AG04450 (cell line): Measurements from ENCODE around the gene DPP6. TPM values are rescaled to one million over a fixed set of nuclear protein-coding genes. Genes with fewer than 3 reads are reported as not detected.

ENCODE experiments used
- CTCF ChIA-PET: fragments of 300-600, 350-600 bp; formaldehyde crosslinking; extraction: SDS; loops from one replicate; lab custom pipeline; 2022; ENCODE audit warnings: antibody characterized with exemption, inconsistent platforms; lab: Charles Lee
- POLR2A ChIA-PET: fragments of 350-600 bp; formaldehyde crosslinking; extraction: SDS; loops from one replicate; lab custom pipeline; 2021; ENCODE audit warnings: antibody characterized with exemption, inconsistent platforms; lab: Yijun Ruan, JAX
- DNase-seq: peaks from one replicate; pipeline ENCODE4 v3.0.0-alpha.2; 2011; ENCODE audit warnings: low read depth, low spot score
- H3K27ac ChIP-seq: one replicate; pipeline ENCODE4 v1.5.1; 2012; ENCODE audit warnings: low read depth, low read length, control low read depth
- H3K27me3 ChIP-seq: one replicate; pipeline ENCODE4 v1.6.0; 2012; ENCODE audit warnings: low read length; ENCODE audit not compliant: control insufficient read depth, insufficient read depth
- H3K4me3 ChIP-seq: 2 replicates; pipeline ENCODE4 v1.5.1; 2011; ENCODE audit warnings: mild to moderate bottlenecking, low read depth, low read length, control low read depth
- H3K9me3 ChIP-seq: 2 replicates; pipeline ENCODE4 v1.5.1; 2012; ENCODE audit warnings: low read length; ENCODE audit not compliant: control insufficient read depth, insufficient read depth
- polyA plus RNA-seq: library from polyadenylated mRNA; depleted of rRNA; stranded (reverse); fragments of >200 nt; gene quantifications from 2 replicates; pipeline ENCODE4 v1.2.3, GENCODE V29; 2011
- TF ChIP-seq, protein P1 (sequence below): IDR thresholded peaks from 2 replicates; pipeline ENCODE4 v1.5.1; 2011; ENCODE audit warnings: low read depth, low read length, control low read depth, inconsistent platforms

The DPP6 gene
- polyA plus RNA-seq, 1 experiment: not detected

DNA sequence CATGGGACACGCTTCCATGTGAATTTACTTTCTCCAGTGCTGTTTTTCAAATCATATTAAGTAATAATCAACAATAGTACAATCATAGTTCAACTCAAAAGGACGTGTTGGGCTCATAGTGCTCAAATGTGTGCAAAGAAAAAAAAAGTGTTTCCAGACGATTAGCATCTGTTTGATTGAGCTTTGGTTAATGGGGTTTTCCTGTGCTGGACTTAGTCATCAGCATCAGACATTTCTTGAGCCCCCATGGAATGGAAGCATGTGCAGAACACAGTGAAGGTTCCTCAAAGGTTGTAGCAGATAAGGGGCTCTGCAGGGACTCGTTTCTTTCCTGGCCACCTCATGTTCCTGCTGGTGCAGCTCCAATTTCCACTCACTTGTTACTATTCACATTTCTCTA lies 716.8 kb downstream of the DPP6 start:
- no peaks in the 10 kb centered on the region for H3K27me3 ChIP-seq
- no peak for DNase-seq
- ChIA-PET CTCF (no interaction called here), POLR2A (no interaction called here)
- TF ChIP-seq, protein P1, sequence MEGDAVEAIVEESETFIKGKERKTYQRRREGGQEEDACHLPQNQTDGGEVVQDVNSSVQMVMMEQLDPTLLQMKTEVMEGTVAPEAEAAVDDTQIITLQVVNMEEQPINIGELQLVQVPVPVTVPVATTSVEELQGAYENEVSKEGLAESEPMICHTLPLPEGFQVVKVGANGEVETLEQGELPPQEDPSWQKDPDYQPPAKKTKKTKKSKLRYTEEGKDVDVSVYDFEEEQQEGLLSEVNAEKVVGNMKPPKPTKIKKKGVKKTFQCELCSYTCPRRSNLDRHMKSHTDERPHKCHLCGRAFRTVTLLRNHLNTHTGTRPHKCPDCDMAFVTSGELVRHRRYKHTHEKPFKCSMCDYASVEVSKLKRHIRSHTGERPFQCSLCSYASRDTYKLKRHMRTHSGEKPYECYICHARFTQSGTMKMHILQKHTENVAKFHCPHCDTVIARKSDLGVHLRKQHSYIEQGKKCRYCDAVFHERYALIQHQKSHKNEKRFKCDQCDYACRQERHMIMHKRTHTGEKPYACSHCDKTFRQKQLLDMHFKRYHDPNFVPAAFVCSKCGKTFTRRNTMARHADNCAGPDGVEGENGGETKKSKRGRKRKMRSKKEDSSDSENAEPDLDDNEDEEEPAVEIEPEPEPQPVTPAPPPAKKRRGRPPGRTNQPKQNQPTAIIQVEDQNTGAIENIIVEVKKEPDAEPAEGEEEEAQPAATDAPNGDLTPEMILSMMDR: no peak
- H3K4me3 ChIP-seq: no peak overlapping the region
- H3K27ac ChIP-seq: no peak overlapping the region
- peaks cover 49% of the 10 kb centered on the region for H3K9me3 ChIP-seq

GRCh38 chr7:154769527-154769926 lies 717.3 kb downstream of the DPP6 start:
- Histone ChIP-seq H3K27ac (no peak overlapping the region), H3K9me3 (peaks cover 48% of the 10 kb centered on the region), H3K4me3 (no peak overlapping the region), H3K27me3 (no peaks in the 10 kb centered on the region)
- DNase-seq: no peak
- TF ChIP-seq, protein P1: no peak
- ChIA-PET POLR2A (no interaction called here), CTCF (no interaction called here)

- Histone ChIP-seq H3K27ac (no peak overlapping the region), H3K9me3 (peaks cover 53% of the 10 kb centered on the region), H3K27me3 (no peaks in the 10 kb centered on the region), H3K4me3 (no peak overlapping the region)
- no peak for DNase-seq
- POLR2A ChIA-PET: no interaction called here
- CTCF ChIA-PET: no interaction called here
- TF ChIP-seq, protein P1: no peak
Observed at GRCh38 chr7:154770361-154770760, 718.2 kb downstream of the DPP6 start.

DNA sequence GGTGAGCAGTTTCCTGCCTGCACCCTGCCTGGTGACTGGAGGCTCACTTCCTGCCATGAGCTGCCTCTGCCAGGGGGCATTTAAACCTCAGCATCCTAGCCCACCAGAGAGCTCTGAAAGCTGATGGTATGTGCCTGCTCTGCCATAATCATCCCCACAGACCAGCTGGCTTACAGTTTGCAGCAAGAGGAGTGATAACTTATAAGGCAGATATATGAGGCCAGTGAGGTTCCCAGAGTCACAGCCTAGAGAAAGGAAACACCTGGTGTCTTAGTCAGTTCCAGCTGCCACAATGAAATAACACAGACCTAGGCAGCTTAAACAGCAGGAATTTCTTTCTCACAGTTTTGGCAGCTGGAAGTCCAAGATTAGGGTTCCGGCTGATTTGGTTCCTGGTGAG lies 718.8 kb downstream of the DPP6 start:
- H3K27me3 ChIP-seq: no peaks in the 10 kb centered on the region
- DNase-seq: no peak
- no peak overlapping the region for H3K4me3 ChIP-seq
- TF ChIP-seq, protein P1: no peak
- H3K27ac ChIP-seq: no peak overlapping the region
- POLR2A ChIA-PET: no interaction called here
- peaks cover 59% of the 10 kb centered on the region for H3K9me3 ChIP-seq
- CTCF ChIA-PET: no interaction called here

GRCh38 chr7:154774303-154774969 lies 722.2 kb downstream of the DPP6 start:
- Histone ChIP-seq H3K9me3 (peaks cover 62% of the 10 kb centered on the region), H3K27ac (no peak overlapping the region), H3K27me3 (no peaks in the 10 kb centered on the region), H3K4me3 (no peak overlapping the region)
- POLR2A ChIA-PET: no interaction called here
- CTCF ChIA-PET: no interaction called here
- no peak for DNase-seq
- TF ChIP-seq, protein P1: no peak
